RWPE1 (cell line): Measurements from ENCODE around the gene MFSD11.

Source experiments
- CTCF ChIA-PET: fragments of 350-600 bp; sonication (Branson Sonifier 250); formaldehyde crosslinking; extraction: SDS; loops from one replicate; lab custom pipeline; 2021; lab: Yijun Ruan, JAX
- POLR2A ChIA-PET: fragments of 400-600 bp; formaldehyde crosslinking; extraction: SDS; loops from one replicate; lab custom pipeline; 2020; ENCODE audit warnings: antibody characterized with exemption; ENCODE audit not compliant: low non-redundant PET; lab: Yijun Ruan, JAX
- DNase-seq: peaks from one replicate; pipeline ENCODE4 v3.0.0; 2012; ENCODE audit warnings: low spot score
- H3K27ac ChIP-seq: fragments of 450-650 bp; 2 replicates; pipeline ENCODE4 v1.5.1; 2017
- TF ChIP-seq, protein P1 (sequence below): fragments of 450-650 bp; conservative IDR thresholded peaks from 2 replicates; pipeline ENCODE4 v1.5.1; 2017; ENCODE audit warnings: low read depth, mild to moderate bottlenecking

The MFSD11 gene

DNA sequence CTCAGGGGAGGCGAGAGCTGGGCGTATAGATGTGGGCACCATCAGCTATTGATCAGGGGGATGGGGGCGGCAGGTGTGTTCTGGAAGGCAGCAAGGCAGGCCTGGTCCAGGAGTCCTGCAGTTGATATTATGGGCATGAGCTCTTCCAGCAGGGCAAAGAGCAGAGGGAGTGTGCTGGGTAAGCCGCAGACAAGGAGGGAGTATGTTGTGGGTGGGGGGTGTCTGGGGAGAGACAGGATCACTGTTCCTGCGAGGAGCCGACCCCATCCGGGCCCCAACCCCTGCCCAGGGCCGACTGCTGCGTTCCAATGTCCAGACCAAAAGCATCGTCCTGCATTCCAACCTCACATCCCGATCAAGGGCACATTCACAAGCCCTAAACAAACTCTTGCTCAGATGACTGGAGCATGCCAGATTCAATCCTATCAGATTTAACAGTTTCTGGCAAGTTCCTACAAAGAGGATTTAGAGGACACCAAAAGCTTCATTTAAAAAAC lies 36.4 kb upstream of the MFSD11 start:
- DNase-seq = no peak
- ChIA-PET POLR2A (no interaction called here), CTCF (interaction anchor here (0.9 kb wide), 1 partner anchor 155 kb away, joined by 3 read pairs; no protein-coding TSS in a partner anchor)
- H3K27ac ChIP-seq = peak overlapping the region; percentile 88
- TF ChIP-seq, protein P1, sequence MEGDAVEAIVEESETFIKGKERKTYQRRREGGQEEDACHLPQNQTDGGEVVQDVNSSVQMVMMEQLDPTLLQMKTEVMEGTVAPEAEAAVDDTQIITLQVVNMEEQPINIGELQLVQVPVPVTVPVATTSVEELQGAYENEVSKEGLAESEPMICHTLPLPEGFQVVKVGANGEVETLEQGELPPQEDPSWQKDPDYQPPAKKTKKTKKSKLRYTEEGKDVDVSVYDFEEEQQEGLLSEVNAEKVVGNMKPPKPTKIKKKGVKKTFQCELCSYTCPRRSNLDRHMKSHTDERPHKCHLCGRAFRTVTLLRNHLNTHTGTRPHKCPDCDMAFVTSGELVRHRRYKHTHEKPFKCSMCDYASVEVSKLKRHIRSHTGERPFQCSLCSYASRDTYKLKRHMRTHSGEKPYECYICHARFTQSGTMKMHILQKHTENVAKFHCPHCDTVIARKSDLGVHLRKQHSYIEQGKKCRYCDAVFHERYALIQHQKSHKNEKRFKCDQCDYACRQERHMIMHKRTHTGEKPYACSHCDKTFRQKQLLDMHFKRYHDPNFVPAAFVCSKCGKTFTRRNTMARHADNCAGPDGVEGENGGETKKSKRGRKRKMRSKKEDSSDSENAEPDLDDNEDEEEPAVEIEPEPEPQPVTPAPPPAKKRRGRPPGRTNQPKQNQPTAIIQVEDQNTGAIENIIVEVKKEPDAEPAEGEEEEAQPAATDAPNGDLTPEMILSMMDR = no peak

DNA sequence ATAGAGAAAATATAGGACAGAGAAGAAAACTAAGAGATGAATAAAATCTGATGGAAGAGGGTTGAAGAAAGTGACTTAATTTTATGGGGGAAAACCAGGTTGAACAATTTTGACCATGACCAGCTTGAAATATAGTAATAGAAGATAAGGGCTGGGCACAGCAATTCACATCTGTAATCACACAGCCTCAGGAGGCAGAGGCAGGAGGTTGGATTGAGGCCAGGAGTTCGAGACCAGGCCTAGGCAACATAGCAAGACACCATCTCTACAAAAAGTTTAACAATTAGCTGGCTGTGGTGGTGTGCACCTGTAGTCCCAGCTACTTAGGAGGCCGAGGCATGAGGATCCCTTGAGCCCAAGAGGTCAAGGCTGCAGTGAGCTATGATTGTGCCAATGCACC lies 35.8 kb upstream of the MFSD11 start:
- H3K27ac ChIP-seq = peak overlapping the region; percentile 48
- POLR2A ChIA-PET = interaction anchor here (0.6 kb wide), 1 partner anchor 155 kb away, joined by 3 read pairs; no protein-coding TSS in a partner anchor
- no peak for DNase-seq
- CTCF ChIA-PET = interaction anchor here (0.9 kb wide), 1 partner anchor 156 kb away, joined by 3 read pairs; no protein-coding TSS in a partner anchor
- TF ChIP-seq, protein P1 = no peak

DNA sequence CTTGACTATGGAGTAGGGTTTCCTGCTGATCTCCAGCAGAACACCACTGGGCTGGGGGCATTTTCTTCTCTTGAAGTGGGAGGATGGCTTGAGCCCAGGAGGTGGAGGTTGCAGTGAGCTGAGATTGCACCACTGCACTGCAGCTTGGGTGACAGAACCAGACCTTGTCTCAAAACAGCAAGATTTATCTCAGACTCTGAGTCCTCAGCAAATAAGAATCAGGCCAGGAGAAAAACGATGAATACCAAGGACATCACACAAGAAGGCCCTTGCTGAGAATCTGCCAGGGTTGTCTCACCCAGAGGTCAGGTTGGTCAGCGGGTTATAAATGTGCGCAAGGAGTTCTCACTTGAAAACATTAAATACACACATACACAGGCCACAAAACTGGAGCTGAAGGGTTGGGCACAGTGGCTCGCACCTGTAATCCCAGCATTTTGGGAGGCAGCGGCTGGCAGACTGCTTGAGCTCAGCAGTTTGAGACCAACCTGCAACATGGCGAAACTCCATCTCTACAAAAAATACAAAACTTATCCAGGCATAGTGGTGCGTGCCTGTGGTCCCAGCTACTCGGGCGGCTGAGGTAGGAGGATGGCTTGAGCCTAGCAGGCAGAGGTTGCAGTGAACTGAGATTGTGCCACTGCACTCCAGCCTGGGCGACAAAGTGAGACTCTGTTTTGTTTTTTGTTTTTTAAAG lies 34.8 kb upstream of the MFSD11 start:
- POLR2A ChIA-PET = no interaction called here
- CTCF ChIA-PET = no interaction called here
- peak overlapping the region; percentile 48 for H3K27ac ChIP-seq
- TF ChIP-seq, protein P1 = no peak
- DNase-seq = no peak

DNA sequence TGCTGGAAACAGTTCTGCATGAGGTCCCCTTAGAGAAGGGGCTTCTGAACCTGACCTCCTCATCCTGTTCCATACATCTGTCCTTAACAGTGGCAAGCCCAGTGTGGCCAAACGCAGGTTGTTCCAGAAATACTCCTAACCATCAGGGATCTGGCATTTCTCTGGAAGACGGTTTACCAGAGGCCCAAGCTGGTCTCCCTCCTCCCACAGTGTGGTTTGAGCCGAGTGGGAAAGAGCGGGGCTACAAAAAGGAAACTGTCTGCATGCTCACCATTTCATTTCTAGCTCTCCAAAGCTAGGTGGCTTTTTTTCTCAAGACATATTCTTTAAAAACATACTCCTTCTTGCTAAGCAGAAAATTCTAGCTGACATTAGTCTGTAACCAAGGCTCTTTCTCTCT lies 33.1 kb upstream of the MFSD11 start:
- TF ChIP-seq, protein P1 = no peak
- ChIA-PET POLR2A (no interaction called here), CTCF (interaction anchor here (0.6 kb wide), 1 partner anchor 353 kb away, joined by 4 read pairs; no protein-coding TSS in a partner anchor)
- no peak overlapping the region for H3K27ac ChIP-seq
- DNase-seq = no peak

DNA sequence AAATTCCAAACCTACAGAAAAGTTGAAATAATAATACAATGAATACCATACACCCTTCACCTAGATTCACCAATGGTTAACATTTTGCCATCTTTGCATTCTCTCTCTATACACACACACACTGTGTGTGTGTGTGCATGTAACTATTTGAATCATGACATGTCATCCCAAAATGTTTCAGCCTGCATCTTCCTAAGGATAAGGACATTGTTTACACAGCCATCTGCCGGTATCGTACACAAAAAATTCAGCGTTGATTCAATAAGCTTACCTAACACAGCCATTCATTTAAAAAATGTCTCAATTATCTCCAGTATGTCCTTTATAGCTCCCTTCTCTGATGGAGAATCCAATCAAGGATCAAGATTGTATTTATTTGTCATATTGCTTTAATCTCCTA lies 31.1 kb upstream of the MFSD11 start:
- TF ChIP-seq, protein P1 = no peak
- CTCF ChIA-PET = interaction anchor here (0.6 kb wide), 1 partner anchor 32 kb away, joined by 3 read pairs; no protein-coding TSS in a partner anchor
- POLR2A ChIA-PET = no interaction called here

DNA sequence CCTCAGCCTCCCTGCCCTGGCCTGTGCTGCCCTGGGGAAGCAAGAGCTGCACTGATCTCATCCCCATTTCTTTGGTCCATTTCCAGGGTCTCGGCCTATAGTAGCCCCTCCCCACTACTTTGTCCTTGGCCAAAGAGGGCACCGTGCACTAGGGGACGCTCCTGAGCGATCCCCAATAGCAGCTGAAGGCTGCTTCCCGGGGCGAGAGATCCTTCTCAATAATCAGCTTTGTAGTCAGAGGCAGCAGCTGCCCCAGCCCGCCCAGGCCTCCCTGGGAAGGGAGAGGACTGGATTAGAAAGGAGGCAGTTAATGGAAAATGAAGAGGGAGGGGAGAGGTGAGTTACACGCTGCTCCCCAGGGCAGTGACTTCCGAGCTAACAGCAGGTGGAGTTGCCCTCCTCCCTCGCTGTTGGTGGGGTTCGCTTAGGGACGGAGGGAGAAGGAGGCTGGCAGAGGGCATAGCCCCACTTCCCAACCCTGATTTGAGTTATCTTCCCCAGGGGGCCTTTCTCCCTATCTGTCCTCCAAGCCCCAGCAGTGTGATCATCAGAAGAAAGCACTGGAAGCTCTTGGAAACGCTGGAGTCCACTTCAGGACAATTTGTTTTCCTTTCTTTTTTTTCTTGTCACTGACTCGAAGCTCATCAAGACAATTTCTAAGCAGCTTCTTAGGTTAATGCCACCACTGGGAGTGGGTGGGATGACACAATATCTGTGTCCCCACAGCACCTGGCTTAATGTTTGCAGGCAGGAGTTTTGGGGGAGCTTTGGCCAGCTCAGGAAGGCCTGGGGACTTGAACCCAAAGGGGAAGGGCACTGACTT lies 29.7 kb upstream of the MFSD11 start:
- DNase-seq = no peak
- ChIA-PET POLR2A (interaction anchor here (0.6 to 0.7 kb wide), 2 partner anchors 60 to 122 kb away, joined by 3 read pairs; partner anchors contain the start of gene ST6GALNAC2), CTCF (interaction anchor here (0.7 to 0.9 kb wide), 3 partner anchors 27 to 359 kb away, joined by 3 to 6 read pairs (median 3); no protein-coding TSS in a partner anchor)
- H3K27ac ChIP-seq = peak overlapping the region; percentile 87
- TF ChIP-seq, protein P1 = no peak

More for the DNA sequence above, 31.1 kb upstream of the MFSD11 start:
- H3K27ac ChIP-seq = no peak overlapping the region
- no peak for DNase-seq
